Liver (tissue), 9 donors: ENCODE data around the gene CACNA1B. TPM values are rescaled to one million over a fixed set of nuclear protein-coding genes. Genes with fewer than 3 reads are reported as not detected.

ENCODE experiments used
- DNase-seq: peaks from one replicate; pipeline ENCODE4 v3.0.0-alpha.2; 2017; ENCODE audit warnings: low spot score
- H3K27ac ChIP-seq, 2 donors: one replicate each; pipeline ENCODE4 v1.7.0; 2013; ENCODE audit warnings: inconsistent platforms in 2 of 2, low read length in 2 of 2, control low read depth in 1 of 2, low read depth in 1 of 2, mild to moderate bottlenecking in 1 of 2
- H3K27me3 ChIP-seq, 4 donors: one replicate each; pipeline versions ENCODE4 v1.6.1 to v1.7.0; 2013; ENCODE audit warnings: low read length in 3 of 4, inconsistent platforms in 1 of 4, mild to moderate bottlenecking in 1 of 4, moderate library complexity in 1 of 4; ENCODE audit not compliant: control insufficient read depth in 4 of 4, insufficient read depth in 4 of 4
- H3K36me3 ChIP-seq, 4 donors: one replicate each; pipeline versions ENCODE4 v1.6.1 to v1.7.0; 2013; ENCODE audit warnings: low read length in 3 of 4, mild to moderate bottlenecking in 3 of 4, low read depth in 1 of 4, moderate library complexity in 1 of 4; ENCODE audit not compliant: control insufficient read depth in 4 of 4, insufficient read depth in 3 of 4
- H3K4me1 ChIP-seq, 4 donors: one replicate each; pipeline versions ENCODE4 v1.6.1 to v1.7.0; 2013; ENCODE audit warnings: low read length in 3 of 4, mild to moderate bottlenecking in 3 of 4, moderate library complexity in 1 of 4; ENCODE audit not compliant: control insufficient read depth in 4 of 4, insufficient read depth in 4 of 4
- H3K4me3 ChIP-seq, 3 donors: one replicate each; pipeline versions ENCODE4 v1.6.1 to v1.7.0; 2013; ENCODE audit warnings: low read length in 3 of 3, control low read depth in 1 of 3, low read depth in 1 of 3, mild to moderate bottlenecking in 1 of 3
- H3K9ac ChIP-seq, 2 donors: one replicate each; pipeline ENCODE4 v1.7.0; 2013; ENCODE audit warnings: low read length in 2 of 2, mild to moderate bottlenecking in 2 of 2, moderate library complexity in 2 of 2, control low read depth in 1 of 2, low read depth in 1 of 2
- H3K9me3 ChIP-seq, 4 donors: one replicate each; pipeline versions ENCODE4 v1.6.1 to v1.7.0; 2013; ENCODE audit warnings: low read length in 3 of 4; ENCODE audit not compliant: control insufficient read depth in 4 of 4
- EGR1 ChIP-seq, 2 donors: IDR thresholded peaks; 2 replicates each; pipeline ENCODE4 v1.6.1; 2016 to 2018; ENCODE audit warnings: antibody characterized with exemption in 2 of 2, low read depth in 2 of 2
- FOXA1 ChIP-seq: IDR thresholded peaks from 2 replicates; pipeline ENCODE4 v1.6.1; 2016; ENCODE audit warnings: antibody characterized with exemption
- FOXA2 ChIP-seq: IDR thresholded peaks from 2 replicates; pipeline ENCODE4 v1.6.1; 2016; ENCODE audit warnings: antibody characterized with exemption
- GABPA ChIP-seq, 2 donors: IDR thresholded peaks in 1 of 2; conservative IDR thresholded peaks in 1 of 2; 2 replicates each; pipeline ENCODE4 v1.6.1; 2016; ENCODE audit warnings: antibody characterized with exemption in 2 of 2, mild to moderate bottlenecking in 1 of 2, moderate library complexity in 1 of 2
- HNF4A ChIP-seq, 2 donors: conservative IDR thresholded peaks; 2 replicates each; pipeline ENCODE4 v1.6.1; 2016; ENCODE audit warnings: antibody characterized with exemption in 2 of 2, mild to moderate bottlenecking in 2 of 2
- HNF4G ChIP-seq: IDR thresholded peaks from 2 replicates; pipeline ENCODE4 v1.6.1; 2016; ENCODE audit warnings: antibody characterized with exemption
- JUND ChIP-seq, 2 donors: IDR thresholded peaks; 2 replicates each; pipeline ENCODE4 v1.6.1; 2016; ENCODE audit warnings: antibody characterized with exemption in 2 of 2
- RAD21 ChIP-seq, 2 donors: IDR thresholded peaks; 2 replicates each; pipeline ENCODE4 v1.6.1; 2016; ENCODE audit warnings: antibody characterized with exemption in 2 of 2, mild to moderate bottlenecking in 2 of 2
- RXRA ChIP-seq, 2 donors: IDR thresholded peaks; 2 replicates each; pipeline ENCODE4 v1.6.1; 2017 to 2018; ENCODE audit warnings: antibody characterized with exemption in 2 of 2, mild to moderate bottlenecking in 1 of 2
- SP1 ChIP-seq: IDR thresholded peaks from 2 replicates; pipeline ENCODE4 v1.6.1; 2018; ENCODE audit warnings: antibody characterized with exemption, mild to moderate bottlenecking
- TAF1 ChIP-seq: conservative IDR thresholded peaks from 2 replicates; pipeline ENCODE4 v1.6.1; 2016; ENCODE audit warnings: antibody characterized with exemption, mild to moderate bottlenecking
- YY1 ChIP-seq: IDR thresholded peaks from 2 replicates; pipeline ENCODE4 v1.6.1; 2016; ENCODE audit warnings: antibody characterized with exemption, mild to moderate bottlenecking
- WGBS: extraction: QIAGEN DNeasy Blood & Tissue Kit; methylation state at CpG from one replicate; pipeline ENCODE4 v1.1.7; 2013; 5-methylcytosine and 5-hydroxymethylcytosine counted together
- polyA plus RNA-seq, 2 donors: library from polyadenylated mRNA; stranded (reverse) in 1 of 2; unstranded in 1 of 2; fragments of 200-250 nt in 1 of 2; fragments of >200 nt in 1 of 2; fragmentation: Nextera tagmentation in 1 of 2; extraction: Ambion mirVana in 1 of 2; gene quantifications; one replicate each; pipeline versions ENCODE4 v1.2.1 to v1.2.3, GENCODE V29; 2013 to 2015
- total RNA-seq, 2 donors: library from RNA; depleted of rRNA; stranded (reverse); fragments of >200 nt; gene quantifications; one replicate each; pipeline ENCODE4 v1.2.3, GENCODE V29; 2014
- TF ChIP-seq, protein P1 (sequence below): IDR thresholded peaks from 2 replicates; pipeline ENCODE4 v1.6.1; 2016; ENCODE audit warnings: antibody characterized with exemption
- TF ChIP-seq, protein P2 (sequence below): IDR thresholded peaks from 2 replicates; pipeline ENCODE4 v1.6.1; 2016; ENCODE audit warnings: antibody characterized with exemption
- TF ChIP-seq, protein P3 (sequence below): fragments of 150-350 bp; IDR thresholded peaks from 2 replicates; pipeline ENCODE4 v1.5.1; 2017; ENCODE audit warnings: improper control_type of control experiment, low read depth, low read length; ENCODE audit not compliant: missing input control
- TF ChIP-seq, protein P4 (sequence below): IDR thresholded peaks from 2 replicates; pipeline ENCODE4 v1.6.1; 2016; ENCODE audit warnings: antibody characterized with exemption, mild to moderate bottlenecking
- TF ChIP-seq, protein P5 (sequence below): IDR thresholded peaks from 2 replicates; pipeline ENCODE4 v1.6.1; 2016; ENCODE audit warnings: antibody characterized with exemption
- donor health status: healthy.
- donor health status: healthy.
- donor health status: healthy.
- donor health status: healthy.
- donor health status: healthy.

Gene CACNA1B
- total and polyA plus RNA-seq, 4 donors: under 0.01 to 0.05 TPM; not detected in 2

DNA sequence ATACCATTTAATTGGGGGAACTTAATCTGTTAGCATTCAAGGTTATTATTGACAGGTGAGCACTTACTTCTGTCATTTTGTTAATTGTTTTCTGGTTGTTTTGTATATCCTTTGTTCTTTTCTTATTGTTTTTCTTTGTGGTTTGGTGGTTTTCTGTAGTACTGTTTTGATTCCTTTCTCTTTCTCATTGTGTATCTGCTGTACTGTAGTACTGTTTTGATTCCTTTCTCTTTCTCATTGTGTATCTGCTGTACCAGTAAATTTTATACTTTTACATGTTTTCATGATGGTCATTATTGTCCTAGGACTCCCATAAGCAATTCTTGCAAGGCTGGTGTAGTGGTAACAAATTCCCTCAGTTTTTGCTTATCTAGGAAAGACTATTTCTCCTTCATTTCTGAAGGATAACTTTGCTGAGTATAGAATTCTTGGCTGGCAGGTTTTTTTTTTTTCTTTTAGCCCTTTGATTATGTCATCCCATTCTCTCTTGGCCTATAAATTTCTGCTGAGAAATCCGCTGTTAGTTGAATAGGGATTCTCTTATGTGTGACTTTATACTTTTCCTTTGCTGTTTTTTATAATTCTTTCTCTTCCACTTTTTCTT, 24.1 kb upstream of the CACNA1B start:
- DNase-seq: no peak
- no peak overlapping the region for H3K27ac ChIP-seq
- no peaks in the 10 kb centered on the region for H3K36me3 ChIP-seq
- 88% methylated on average over 1 of the region's 1 CpG for WGBS
- H3K9me3 ChIP-seq: peaks cover 5 to 13% (median 6%) of the 10 kb centered on the region in 4 donors
- no peaks in the 10 kb centered on the region for H3K27me3 ChIP-seq
- no peaks in the 10 kb centered on the region for H3K4me1 ChIP-seq
- no peak overlapping the region for H3K4me3 ChIP-seq
- H3K9ac ChIP-seq: no peak overlapping the region
- TF ChIP-seq, protein P1, sequence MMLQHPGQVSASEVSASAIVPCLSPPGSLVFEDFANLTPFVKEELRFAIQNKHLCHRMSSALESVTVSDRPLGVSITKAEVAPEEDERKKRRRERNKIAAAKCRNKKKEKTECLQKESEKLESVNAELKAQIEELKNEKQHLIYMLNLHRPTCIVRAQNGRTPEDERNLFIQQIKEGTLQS: no peak
- TF ChIP-seq, protein P2, sequence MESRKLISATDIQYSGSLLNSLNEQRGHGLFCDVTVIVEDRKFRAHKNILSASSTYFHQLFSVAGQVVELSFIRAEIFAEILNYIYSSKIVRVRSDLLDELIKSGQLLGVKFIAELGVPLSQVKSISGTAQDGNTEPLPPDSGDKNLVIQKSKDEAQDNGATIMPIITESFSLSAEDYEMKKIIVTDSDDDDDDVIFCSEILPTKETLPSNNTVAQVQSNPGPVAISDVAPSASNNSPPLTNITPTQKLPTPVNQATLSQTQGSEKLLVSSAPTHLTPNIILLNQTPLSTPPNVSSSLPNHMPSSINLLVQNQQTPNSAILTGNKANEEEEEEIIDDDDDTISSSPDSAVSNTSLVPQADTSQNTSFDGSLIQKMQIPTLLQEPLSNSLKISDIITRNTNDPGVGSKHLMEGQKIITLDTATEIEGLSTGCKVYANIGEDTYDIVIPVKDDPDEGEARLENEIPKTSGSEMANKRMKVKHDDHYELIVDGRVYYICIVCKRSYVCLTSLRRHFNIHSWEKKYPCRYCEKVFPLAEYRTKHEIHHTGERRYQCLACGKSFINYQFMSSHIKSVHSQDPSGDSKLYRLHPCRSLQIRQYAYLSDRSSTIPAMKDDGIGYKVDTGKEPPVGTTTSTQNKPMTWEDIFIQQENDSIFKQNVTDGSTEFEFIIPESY: no peak

DNA sequence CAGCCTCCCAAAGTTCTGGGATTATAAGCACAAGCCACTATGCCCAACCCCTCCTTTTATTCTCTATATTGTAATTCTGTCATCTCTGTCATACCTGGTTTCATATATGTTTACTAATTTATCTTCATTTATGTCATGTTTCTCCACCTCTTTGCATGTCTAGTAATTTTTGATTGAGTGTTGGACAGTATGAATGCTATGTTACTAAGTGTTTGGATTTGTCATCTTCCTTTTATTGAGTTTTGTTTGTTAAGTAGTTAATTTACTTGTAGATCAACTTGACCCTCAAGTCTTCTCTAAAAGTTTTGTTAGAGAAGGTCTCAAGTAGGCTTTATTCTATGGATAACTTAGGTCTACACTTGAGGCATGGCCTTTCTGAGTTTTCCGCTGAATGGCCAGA, 17.2 kb upstream of the CACNA1B start:
- TF ChIP-seq SP1: no peak
- no peak for TF ChIP-seq RXRA (IDR thresholded peaks at IDR 0.05)
- TF ChIP-seq, protein P3, sequence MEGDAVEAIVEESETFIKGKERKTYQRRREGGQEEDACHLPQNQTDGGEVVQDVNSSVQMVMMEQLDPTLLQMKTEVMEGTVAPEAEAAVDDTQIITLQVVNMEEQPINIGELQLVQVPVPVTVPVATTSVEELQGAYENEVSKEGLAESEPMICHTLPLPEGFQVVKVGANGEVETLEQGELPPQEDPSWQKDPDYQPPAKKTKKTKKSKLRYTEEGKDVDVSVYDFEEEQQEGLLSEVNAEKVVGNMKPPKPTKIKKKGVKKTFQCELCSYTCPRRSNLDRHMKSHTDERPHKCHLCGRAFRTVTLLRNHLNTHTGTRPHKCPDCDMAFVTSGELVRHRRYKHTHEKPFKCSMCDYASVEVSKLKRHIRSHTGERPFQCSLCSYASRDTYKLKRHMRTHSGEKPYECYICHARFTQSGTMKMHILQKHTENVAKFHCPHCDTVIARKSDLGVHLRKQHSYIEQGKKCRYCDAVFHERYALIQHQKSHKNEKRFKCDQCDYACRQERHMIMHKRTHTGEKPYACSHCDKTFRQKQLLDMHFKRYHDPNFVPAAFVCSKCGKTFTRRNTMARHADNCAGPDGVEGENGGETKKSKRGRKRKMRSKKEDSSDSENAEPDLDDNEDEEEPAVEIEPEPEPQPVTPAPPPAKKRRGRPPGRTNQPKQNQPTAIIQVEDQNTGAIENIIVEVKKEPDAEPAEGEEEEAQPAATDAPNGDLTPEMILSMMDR: no peak
- no peak for TF ChIP-seq JUND (IDR thresholded peaks at IDR 0.05)
- TF ChIP-seq EGR1 (IDR thresholded peaks at IDR 0.05; ENCODE audit: low read depth in 2 of 2): no peak
- TF ChIP-seq, protein P4, sequence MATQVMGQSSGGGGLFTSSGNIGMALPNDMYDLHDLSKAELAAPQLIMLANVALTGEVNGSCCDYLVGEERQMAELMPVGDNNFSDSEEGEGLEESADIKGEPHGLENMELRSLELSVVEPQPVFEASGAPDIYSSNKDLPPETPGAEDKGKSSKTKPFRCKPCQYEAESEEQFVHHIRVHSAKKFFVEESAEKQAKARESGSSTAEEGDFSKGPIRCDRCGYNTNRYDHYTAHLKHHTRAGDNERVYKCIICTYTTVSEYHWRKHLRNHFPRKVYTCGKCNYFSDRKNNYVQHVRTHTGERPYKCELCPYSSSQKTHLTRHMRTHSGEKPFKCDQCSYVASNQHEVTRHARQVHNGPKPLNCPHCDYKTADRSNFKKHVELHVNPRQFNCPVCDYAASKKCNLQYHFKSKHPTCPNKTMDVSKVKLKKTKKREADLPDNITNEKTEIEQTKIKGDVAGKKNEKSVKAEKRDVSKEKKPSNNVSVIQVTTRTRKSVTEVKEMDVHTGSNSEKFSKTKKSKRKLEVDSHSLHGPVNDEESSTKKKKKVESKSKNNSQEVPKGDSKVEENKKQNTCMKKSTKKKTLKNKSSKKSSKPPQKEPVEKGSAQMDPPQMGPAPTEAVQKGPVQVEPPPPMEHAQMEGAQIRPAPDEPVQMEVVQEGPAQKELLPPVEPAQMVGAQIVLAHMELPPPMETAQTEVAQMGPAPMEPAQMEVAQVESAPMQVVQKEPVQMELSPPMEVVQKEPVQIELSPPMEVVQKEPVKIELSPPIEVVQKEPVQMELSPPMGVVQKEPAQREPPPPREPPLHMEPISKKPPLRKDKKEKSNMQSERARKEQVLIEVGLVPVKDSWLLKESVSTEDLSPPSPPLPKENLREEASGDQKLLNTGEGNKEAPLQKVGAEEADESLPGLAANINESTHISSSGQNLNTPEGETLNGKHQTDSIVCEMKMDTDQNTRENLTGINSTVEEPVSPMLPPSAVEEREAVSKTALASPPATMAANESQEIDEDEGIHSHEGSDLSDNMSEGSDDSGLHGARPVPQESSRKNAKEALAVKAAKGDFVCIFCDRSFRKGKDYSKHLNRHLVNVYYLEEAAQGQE: no peak
- TF ChIP-seq YY1: no peak
- no peak for TF ChIP-seq TAF1
- no peak for TF ChIP-seq GABPA (IDR thresholded peaks at IDR 0.05 in 1 of 2, conservative IDR thresholded peaks at IDR 0.05 in 1 of 2)
- TF ChIP-seq FOXA2: no peak
- no peak for TF ChIP-seq HNF4A (conservative IDR thresholded peaks at IDR 0.05)
- TF ChIP-seq, protein P2: no peak
- TF ChIP-seq RAD21 (IDR thresholded peaks at IDR 0.05): no peak
- no peak for TF ChIP-seq HNF4G
- no peak for TF ChIP-seq FOXA1
- TF ChIP-seq, protein P5, sequence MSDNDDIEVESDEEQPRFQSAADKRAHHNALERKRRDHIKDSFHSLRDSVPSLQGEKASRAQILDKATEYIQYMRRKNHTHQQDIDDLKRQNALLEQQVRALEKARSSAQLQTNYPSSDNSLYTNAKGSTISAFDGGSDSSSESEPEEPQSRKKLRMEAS: no peak
- TF ChIP-seq, protein P1: no peak
- no peak for DNase-seq
- peaks cover 4 to 10% (median 7%) of the 10 kb centered on the region in 4 donors for H3K9me3 ChIP-seq

More for the DNA sequence above, 17.2 kb upstream of the CACNA1B start:
- Histone ChIP-seq H3K27me3 (no peaks in the 10 kb centered on the region), H3K27ac (no peak overlapping the region), H3K4me1 (no peaks in the 10 kb centered on the region), H3K9ac (no peak overlapping the region), H3K36me3 (no peaks in the 10 kb centered on the region), H3K4me3 (no peak overlapping the region)
- 93% methylated on average over 1 of the region's 1 CpG for WGBS
